Heart right ventricle (tissue), 16 donors: ENCODE results near the gene ERBB4. TPM values are rescaled to one million over a fixed set of nuclear protein-coding genes. Genes with fewer than 3 reads are reported as not detected.

Experiments
- ATAC-seq, 8 donors: fragments of 200-7000 bp; cut with Tn5 transposase; one replicate each; pipeline ENCODE4 v1.9.1; 2020; ENCODE audit warnings: mild to moderate bottlenecking in 8 of 8, moderate library complexity in 8 of 8, moderate number of reproducible peaks in 1 of 8
- DNase-seq, 2 donors: peaks; one replicate each; pipeline ENCODE4 v3.0.0-alpha.2; 2020
- H3K27ac ChIP-seq, 10 donors: fragments of 200-600 bp; sonication (generic) in 2 of 10; one replicate each; pipeline versions ENCODE4 v1.5.0 to v1.8.0; 2020 to 2022; ENCODE audit warnings: mild to moderate bottlenecking in 3 of 10
- H3K27me3 ChIP-seq, 7 donors: fragments of 200-600 bp; one replicate each; pipeline ENCODE4 v1.8.0; 2021 to 2022; ENCODE audit warnings: mild to moderate bottlenecking in 2 of 7
- H3K36me3 ChIP-seq, 9 donors: fragments of 200-600 bp; sonication (generic) in 1 of 9; one replicate each; pipeline versions ENCODE4 v1.5.0 to v1.8.0; 2020 to 2022; ENCODE audit warnings: mild to moderate bottlenecking in 2 of 9
- H3K4me1 ChIP-seq, 9 donors: fragments of 200-600 bp; sonication (generic) in 1 of 9; one replicate each; pipeline versions ENCODE4 v1.5.0 to v1.8.0; 2020 to 2022; ENCODE audit warnings: mild to moderate bottlenecking in 4 of 9
- H3K4me3 ChIP-seq, 10 donors: fragments of 200-600 bp; sonication (generic) in 2 of 10; one replicate each; pipeline versions ENCODE4 v1.5.0 to v1.8.0; 2020 to 2022; ENCODE audit warnings: mild to moderate bottlenecking in 7 of 10, moderate library complexity in 2 of 10
- H3K9me3 ChIP-seq, 11 donors: fragments of 200-600 bp in 10 of 11; sonication (generic) in 2 of 11; one replicate each; pipeline versions ENCODE4 v1.5.0 to v1.8.0; 2013 to 2022; ENCODE audit warnings: mild to moderate bottlenecking in 2 of 11, control low read depth in 1 of 11, moderate library complexity in 1 of 11
- CTCF ChIP-seq, 9 donors: fragments of 200-600 bp; sonication (generic) in 2 of 9; IDR thresholded peaks; one replicate each; pipeline versions ENCODE4 v1.5.0 to v1.8.0; 2021 to 2022; ENCODE audit warnings: antibody characterized with exemption in 9 of 9, mild to moderate bottlenecking in 5 of 9, moderate library complexity in 1 of 9
- WGBS, 2 donors: extraction: QIAGEN DNeasy Blood & Tissue Kit; methylation state at CpG; one replicate each; pipeline ENCODE4 v1.1.7; 2013; ENCODE audit warnings: inconsistent platforms in 1 of 2; 5-methylcytosine and 5-hydroxymethylcytosine counted together
- intact Hi-C, 10 donors: fragments of 100-400 bp; cut with DNase I; formaldehyde crosslinking; loops; one replicate each; pipeline versions ENCODE4 v1.11.1 to v1.14.2; 2022
- polyA plus RNA-seq, 2 donors: library from polyadenylated mRNA; stranded (reverse); fragments of 200-250 nt; gene quantifications; one replicate each; pipeline ENCODE4 v1.2.3, GENCODE V29; 2013
- total RNA-seq, 10 donors: library from RNA; stranded (reverse); fragmentation: NEBNext Ultra II Directional in 3 of 10; extraction: Animal tissue kit (Norgen Biotek cat#: 25700) in 3 of 10; gene quantifications; one replicate each; pipeline versions ENCODE4 v1.2.1 to v1.2.4, GENCODE V29; 2021 to 2023
- donor health status: Arrhythmogenic right ventricular cardiomyopathy.
- donor health status: ischemic (EF 13 %, LVEDD 7.1; RV severe dilation, severe dysfunction).
- donor health status: healthy with polysubstance abuse.
- donor health status: DM: no; HTN: yes; CAD: no.
- donor health status: DM: no; HTN: no; CAD: no.
- donor health status: ischemic (EF 25% LVEDD 6.9; RV normal size, moderate dysfunction).
- donor health status: ischemic (EF 25% LVEDD 5.7; RV mildly dilated, moderate dysfunction).
- donor health status: healthy.
- donor health status: DM: yes; HTN: yes; CAD: no.
- donor health status: Ischemic cardiomyopathy.
- donor health status: ischemic (EF 35%, LVEDD 5.7; RV mildly dilated, moderate dysfunction).
- donor health status: nonischemic (EF 11% LVEDD 7.7; RV severe dilation, severe dysfunction).
- donor health status: DM: yes; HTN: yes; CAD: no.
- donor health status: PGD.
- donor health status: ischemic (EF 29% LVEDD 5.4; RV normal size, mild dysfunction).
- donor health status: nonischemic (EF 23%, LVEDD 6.1; RV moderate dilation, normal function).

Gene ERBB4
- total and polyA plus RNA-seq, 12 donors, result 1.2 to 24.6 (median 16.1) TPM

- no peak for TF ChIP-seq CTCF (IDR thresholded peaks at IDR 0.05)
- no peaks in the 10 kb centered on the region for H3K9me3 ChIP-seq
- no peaks in the 10 kb centered on the region for H3K27me3 ChIP-seq
- WGBS, 2 donors, result 64 to 65% methylated on average over 4 of the region's 4 CpGs
- no peak for DNase-seq
- no peaks in the 10 kb centered on the region for H3K36me3 ChIP-seq
- intact Hi-C loops, result no loop called here
- H3K27ac ChIP-seq, result no peak overlapping the region
- no peak overlapping the region for H3K4me3 ChIP-seq
- ATAC-seq, result no peak
- H3K4me1 ChIP-seq, result no peaks in the 10 kb centered on the region
Measured at GRCh38 chr2:212414767-212415211, 123.8 kb downstream of the ERBB4 start.

- intact Hi-C loops, result no loop called here
- H3K36me3 ChIP-seq, result no peaks in the 10 kb centered on the region
- ATAC-seq (no peak), DNase-seq (no peak)
- H3K9me3 ChIP-seq, result peaks cover 0 to 6% (median 0%) of the 10 kb centered on the region in 11 donors
- H3K4me1 ChIP-seq, result peaks cover 0 to 9% (median 0%) of the 10 kb centered on the region in 9 donors
- no peaks in the 10 kb centered on the region for H3K27me3 ChIP-seq
- no peak overlapping the region for H3K27ac ChIP-seq
- 43 to 47% methylated on average over 1 of the region's 1 CpG for WGBS, 2 donors
- TF ChIP-seq CTCF (IDR thresholded peaks at IDR 0.05), result no peak
- H3K4me3 ChIP-seq, result no peak overlapping the region
Measured at GRCh38 chr2:212409560-212409959, 129.0 kb downstream of the ERBB4 start.

GRCh38 chr2:212408524-212408923 lies 130.1 kb downstream of the ERBB4 start:
- TF ChIP-seq CTCF (IDR thresholded peaks at IDR 0.05), result no peak
- DNase-seq (no peak), ATAC-seq (no peak)
- Histone ChIP-seq H3K27ac (no peak overlapping the region), H3K4me1 (peaks cover 0 to 9% (median 0%) of the 10 kb centered on the region in 9 donors), H3K4me3 (no peak overlapping the region), H3K27me3 (no peaks in the 10 kb centered on the region), H3K36me3 (no peaks in the 10 kb centered on the region), H3K9me3 (peaks cover 0 to 8% (median 0%) of the 10 kb centered on the region in 11 donors)
- intact Hi-C loops, result no loop called here
- 75 to 80% methylated on average over 4 of the region's 4 CpGs for WGBS, 2 donors

GRCh38 chr2:212406716-212407115 lies 131.9 kb downstream of the ERBB4 start:
- no peaks in the 10 kb centered on the region for H3K27me3 ChIP-seq
- intact Hi-C loops, result no loop called here
- no peak for DNase-seq
- H3K27ac ChIP-seq, result no peak overlapping the region
- WGBS, 2 donors, result 17 to 20% methylated on average over 1 of the region's 1 CpG
- H3K36me3 ChIP-seq, result no peaks in the 10 kb centered on the region
- TF ChIP-seq CTCF (IDR thresholded peaks at IDR 0.05), result no peak
- ATAC-seq, result peak in 3 of 8 donors; percentile 56 to 72 (median 59)
- H3K4me1 ChIP-seq, result peaks cover 0 to 9% (median 0%) of the 10 kb centered on the region in 9 donors
- peaks cover 0 to 8% (median 0%) of the 10 kb centered on the region in 11 donors for H3K9me3 ChIP-seq
- no peak overlapping the region for H3K4me3 ChIP-seq
